ENCODE measurements around the gene RAB17.

GRCh38 chr2:237593036-237593435 is 2.5 kb upstream of the RAB17 start:
- TF ChIP-seq SUZ12 (IDR thresholded peaks at IDR 0.05) (no peak), CTBP1 (IDR thresholded peaks at IDR 0.05; ENCODE audit: borderline replicate concordance) (no peak), SP1 (IDR thresholded peaks at IDR 0.05) (no peak), NFRKB (IDR thresholded peaks at IDR 0.05) (no peak)
